H1 (cell line): ENCODE results near the gene DGKD.

Experiments
- EP300 ChIP-seq, 2 experiments: IDR thresholded peaks; 1 replicate in 1 of 2; 2 replicates in 1 of 2; pipeline ENCODE4 v1.6.1; 2011 to 2012; ENCODE audit warnings: low read depth in 2 of 2, low read length in 2 of 2, mild to moderate bottlenecking in 2 of 2, borderline replicate concordance in 1 of 2, inconsistent platforms in 1 of 2, moderate library complexity in 1 of 2
- HDAC2 ChIP-seq, 2 experiments: fragments of 300-600 bp in 1 of 2; sonication (generic) in 1 of 2; IDR thresholded peaks; 2 replicates each; pipeline ENCODE4 v1.6.1; 2011 to 2012; ENCODE audit warnings: low read depth in 2 of 2, low read length in 2 of 2, mild to moderate bottlenecking in 2 of 2, moderate library complexity in 2 of 2, borderline replicate concordance in 1 of 2, inconsistent platforms in 1 of 2
- POLR2A ChIP-seq, 2 experiments: IDR thresholded peaks; 1 replicate in 1 of 2; 2 replicates in 1 of 2; pipeline ENCODE4 v1.6.1; 2011; ENCODE audit warnings: low read depth in 2 of 2, low read length in 2 of 2, mild to moderate bottlenecking in 2 of 2; ENCODE audit errors: control extremely low read depth in 1 of 2
- RAD21 ChIP-seq, 2 experiments: IDR thresholded peaks in 1 of 2; conservative IDR thresholded peaks in 1 of 2; 2 replicates each; pipeline ENCODE4 v1.6.1; 2011; ENCODE audit warnings: low read depth in 2 of 2, low read length in 2 of 2, improper control_type of control experiment in 1 of 2, inconsistent platforms in 1 of 2, mild to moderate bottlenecking in 1 of 2, moderate library complexity in 1 of 2
- SIX5 ChIP-seq: IDR thresholded peaks from 2 replicates; pipeline ENCODE4 v1.6.1; 2011; ENCODE audit warnings: mild to moderate bottlenecking, low read depth, low read length
- SP1 ChIP-seq: IDR thresholded peaks from 2 replicates; pipeline ENCODE4 v1.6.1; 2011; ENCODE audit warnings: low read depth, low read length
- TAF1 ChIP-seq: IDR thresholded peaks from 2 replicates; pipeline ENCODE4 v1.6.1; 2011; ENCODE audit warnings: mild to moderate bottlenecking, low read depth, low read length
- TF ChIP-seq, protein P1 (sequence below): IDR thresholded peaks from 2 replicates; pipeline ENCODE4 v1.6.1; 2012; ENCODE audit warnings: low read length, inconsistent platforms
- TF ChIP-seq, protein P2 (sequence below): IDR thresholded peaks from 2 replicates; pipeline ENCODE4 v1.6.1; 2011; ENCODE audit warnings: low read depth, mild to moderate bottlenecking, low read length; ENCODE audit not compliant: insufficient read depth
- TF ChIP-seq, protein P3 (sequence below), 3 experiments: IDR thresholded peaks; 1 replicate in 2 of 3; 2 replicates in 1 of 3; pipeline versions ENCODE4 v1.5.1 to v1.6.1; 2011; ENCODE audit warnings: low read length in 3 of 3, mild to moderate bottlenecking in 3 of 3, inconsistent platforms in 2 of 3, low read depth in 1 of 3, moderate library complexity in 1 of 3; ENCODE audit not compliant: insufficient read depth in 1 of 3; ENCODE audit errors: control extremely low read depth in 1 of 3

GRCh38 chr2:233490831-233491230, 136.5 kb downstream of the DGKD start:
- TF ChIP-seq, protein P1, sequence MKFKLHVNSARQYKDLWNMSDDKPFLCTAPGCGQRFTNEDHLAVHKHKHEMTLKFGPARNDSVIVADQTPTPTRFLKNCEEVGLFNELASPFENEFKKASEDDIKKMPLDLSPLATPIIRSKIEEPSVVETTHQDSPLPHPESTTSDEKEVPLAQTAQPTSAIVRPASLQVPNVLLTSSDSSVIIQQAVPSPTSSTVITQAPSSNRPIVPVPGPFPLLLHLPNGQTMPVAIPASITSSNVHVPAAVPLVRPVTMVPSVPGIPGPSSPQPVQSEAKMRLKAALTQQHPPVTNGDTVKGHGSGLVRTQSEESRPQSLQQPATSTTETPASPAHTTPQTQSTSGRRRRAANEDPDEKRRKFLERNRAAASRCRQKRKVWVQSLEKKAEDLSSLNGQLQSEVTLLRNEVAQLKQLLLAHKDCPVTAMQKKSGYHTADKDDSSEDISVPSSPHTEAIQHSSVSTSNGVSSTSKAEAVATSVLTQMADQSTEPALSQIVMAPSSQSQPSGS = no peak
- TF ChIP-seq POLR2A (IDR thresholded peaks at IDR 0.05; ENCODE audit: control extremely low read depth in 1 of 2, low read depth in 2 of 2, low read length in 2 of 2) = no peak
- TF ChIP-seq, protein P2, sequence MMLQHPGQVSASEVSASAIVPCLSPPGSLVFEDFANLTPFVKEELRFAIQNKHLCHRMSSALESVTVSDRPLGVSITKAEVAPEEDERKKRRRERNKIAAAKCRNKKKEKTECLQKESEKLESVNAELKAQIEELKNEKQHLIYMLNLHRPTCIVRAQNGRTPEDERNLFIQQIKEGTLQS = no peak
- TF ChIP-seq TAF1 = no peak
- TF ChIP-seq, protein P3, sequence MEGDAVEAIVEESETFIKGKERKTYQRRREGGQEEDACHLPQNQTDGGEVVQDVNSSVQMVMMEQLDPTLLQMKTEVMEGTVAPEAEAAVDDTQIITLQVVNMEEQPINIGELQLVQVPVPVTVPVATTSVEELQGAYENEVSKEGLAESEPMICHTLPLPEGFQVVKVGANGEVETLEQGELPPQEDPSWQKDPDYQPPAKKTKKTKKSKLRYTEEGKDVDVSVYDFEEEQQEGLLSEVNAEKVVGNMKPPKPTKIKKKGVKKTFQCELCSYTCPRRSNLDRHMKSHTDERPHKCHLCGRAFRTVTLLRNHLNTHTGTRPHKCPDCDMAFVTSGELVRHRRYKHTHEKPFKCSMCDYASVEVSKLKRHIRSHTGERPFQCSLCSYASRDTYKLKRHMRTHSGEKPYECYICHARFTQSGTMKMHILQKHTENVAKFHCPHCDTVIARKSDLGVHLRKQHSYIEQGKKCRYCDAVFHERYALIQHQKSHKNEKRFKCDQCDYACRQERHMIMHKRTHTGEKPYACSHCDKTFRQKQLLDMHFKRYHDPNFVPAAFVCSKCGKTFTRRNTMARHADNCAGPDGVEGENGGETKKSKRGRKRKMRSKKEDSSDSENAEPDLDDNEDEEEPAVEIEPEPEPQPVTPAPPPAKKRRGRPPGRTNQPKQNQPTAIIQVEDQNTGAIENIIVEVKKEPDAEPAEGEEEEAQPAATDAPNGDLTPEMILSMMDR (IDR thresholded peaks at IDR 0.05; ENCODE audit: control extremely low read depth in 1 of 3, insufficient read depth in 1 of 3, low read depth in 1 of 3, low read length in 3 of 3) = no peak
- TF ChIP-seq EP300 (IDR thresholded peaks at IDR 0.05; ENCODE audit: borderline replicate concordance in 1 of 2, low read depth in 2 of 2, low read length in 2 of 2) = no peak
- no peak for TF ChIP-seq RAD21 (IDR thresholded peaks at IDR 0.05 in 1 of 2, conservative IDR thresholded peaks at IDR 0.05 in 1 of 2; ENCODE audit: low read depth in 2 of 2, low read length in 2 of 2)
- no peak for TF ChIP-seq HDAC2 (IDR thresholded peaks at IDR 0.05; ENCODE audit: borderline replicate concordance in 1 of 2, low read depth in 2 of 2, low read length in 2 of 2)
- TF ChIP-seq SIX5 = no peak
- no peak for TF ChIP-seq SP1
